ENCODE measurements around the gene PLPP1. TPM values are rescaled to one million over a fixed set of nuclear protein-coding genes. Genes with fewer than 3 reads are reported as not detected.

The PLPP1 gene
- 27.3 TPM for polyA plus RNA-seq (2013, experiment 1 of 2)
- polyA plus RNA-seq (2013, experiment 2 of 2), result 28.5 TPM

GRCh38 chr5:55534436-55535198 is at the start of gene PLPP1:
TSS of gene PLPP1 (minus strand) at chr5:55534964. CDS start at chr5:55534629, 335 bp downstream.
- H3K4me1 ChIP-seq (ENCODE audit: insufficient read depth, low read length), result peaks cover 47% of the 10 kb centered on the region
- no peaks in the 10 kb centered on the region for H3K27me3 ChIP-seq (ENCODE audit: insufficient read depth, low read length)
- H3K36me3 ChIP-seq (ENCODE audit: insufficient read depth, low read length), result 0 out of 2 replicates have a peak, but pooled peaks cover 4% of the 10 kb centered on the region
- WGBS, result under 1% methylated on average over 91 of the region's 91 CpGs
- H3K9me3 ChIP-seq (ENCODE audit: insufficient read depth, low read depth, low read length), result no peaks in the 10 kb centered on the region
- H3K9ac ChIP-seq (ENCODE audit: low read depth, low read length), result peak within 1 kb of the TSS; percentile 78
- H3K4me3 ChIP-seq (ENCODE audit: low read length), result peak within 1 kb of the TSS; percentile 67
- peak within 1 kb of the TSS; percentile 86 for H3K27ac ChIP-seq (ENCODE audit: low read depth, low read length)

GRCh38 chr5:55583578-55583977 is 48.8 kb upstream of the PLPP1 start:
- WGBS, result 93% methylated on average over 9 of the region's 9 CpGs
- H3K36me3 ChIP-seq (ENCODE audit: insufficient read depth, low read length), result no peaks in the 10 kb centered on the region
- H3K4me3 ChIP-seq (ENCODE audit: low read length), result no peak overlapping the region
- peaks cover 9% of the 10 kb centered on the region for H3K4me1 ChIP-seq (ENCODE audit: insufficient read depth, low read length)
- no peaks in the 10 kb centered on the region for H3K27me3 ChIP-seq (ENCODE audit: insufficient read depth, low read length)
- H3K9me3 ChIP-seq (ENCODE audit: insufficient read depth, low read depth, low read length), result no peaks in the 10 kb centered on the region
- H3K9ac ChIP-seq (ENCODE audit: low read depth, low read length), result no peak overlapping the region
- no peak overlapping the region for H3K27ac ChIP-seq (ENCODE audit: low read depth, low read length)

GRCh38 chr5:55582256-55582655 is 47.5 kb upstream of the PLPP1 start:
- Histone ChIP-seq H3K27me3 (ENCODE audit: insufficient read depth, low read length) (no peaks in the 10 kb centered on the region), H3K36me3 (ENCODE audit: insufficient read depth, low read length) (no peaks in the 10 kb centered on the region), H3K27ac (ENCODE audit: low read depth, low read length) (no peak overlapping the region), H3K4me3 (ENCODE audit: low read length) (no peak overlapping the region), H3K9ac (ENCODE audit: low read depth, low read length) (no peak overlapping the region), H3K4me1 (ENCODE audit: insufficient read depth, low read length) (peaks cover 13% of the 10 kb centered on the region), H3K9me3 (ENCODE audit: insufficient read depth, low read depth, low read length) (no peaks in the 10 kb centered on the region)
- WGBS, result 89% methylated on average over 2 of the region's 2 CpGs

- Histone ChIP-seq H3K4me1 (ENCODE audit: insufficient read depth, low read length) (peaks cover 17% of the 10 kb centered on the region), H3K27me3 (ENCODE audit: insufficient read depth, low read length) (no peaks in the 10 kb centered on the region), H3K27ac (ENCODE audit: low read depth, low read length) (no peak overlapping the region), H3K4me3 (ENCODE audit: low read length) (no peak overlapping the region), H3K36me3 (ENCODE audit: insufficient read depth, low read length) (no peaks in the 10 kb centered on the region), H3K9ac (ENCODE audit: low read depth, low read length) (no peak overlapping the region), H3K9me3 (ENCODE audit: insufficient read depth, low read depth, low read length) (no peaks in the 10 kb centered on the region)
- WGBS, result 95% methylated on average over 6 of the region's 6 CpGs
Observed at GRCh38 chr5:55580042-55580441, 45.3 kb upstream of the PLPP1 start.

- H3K36me3 ChIP-seq (ENCODE audit: insufficient read depth, low read length), result no peaks in the 10 kb centered on the region
- no peak overlapping the region for H3K9ac ChIP-seq (ENCODE audit: low read depth, low read length)
- H3K4me3 ChIP-seq (ENCODE audit: low read length), result no peak overlapping the region
- peaks cover 17% of the 10 kb centered on the region for H3K4me1 ChIP-seq (ENCODE audit: insufficient read depth, low read length)
- no peaks in the 10 kb centered on the region for H3K9me3 ChIP-seq (ENCODE audit: insufficient read depth, low read depth, low read length)
- H3K27me3 ChIP-seq (ENCODE audit: insufficient read depth, low read length), result no peaks in the 10 kb centered on the region
- no peak overlapping the region for H3K27ac ChIP-seq (ENCODE audit: low read depth, low read length)
Observed at GRCh38 chr5:55578771-55579170, 44.0 kb upstream of the PLPP1 start.

GRCh38 chr5:55577353-55578060 is 42.7 kb upstream of the PLPP1 start:
- 87% methylated on average over 6 of the region's 6 CpGs for WGBS
- H3K36me3 ChIP-seq (ENCODE audit: insufficient read depth, low read length), result no peaks in the 10 kb centered on the region
- no peak overlapping the region for H3K4me3 ChIP-seq (ENCODE audit: low read length)
- H3K27ac ChIP-seq (ENCODE audit: low read depth, low read length), result peak overlapping the region; percentile 4; the same call in 1 of the 2 replicates
- H3K27me3 ChIP-seq (ENCODE audit: insufficient read depth, low read length), result no peaks in the 10 kb centered on the region
- H3K9me3 ChIP-seq (ENCODE audit: insufficient read depth, low read depth, low read length), result no peaks in the 10 kb centered on the region
- no peak overlapping the region for H3K9ac ChIP-seq (ENCODE audit: low read depth, low read length)
- peaks cover 17% of the 10 kb centered on the region for H3K4me1 ChIP-seq (ENCODE audit: insufficient read depth, low read length)

- H3K27ac ChIP-seq (ENCODE audit: low read depth, low read length), result no peak overlapping the region
- H3K9ac ChIP-seq (ENCODE audit: low read depth, low read length), result no peak overlapping the region
- H3K9me3 ChIP-seq (ENCODE audit: insufficient read depth, low read depth, low read length), result no peaks in the 10 kb centered on the region
- no peaks in the 10 kb centered on the region for H3K27me3 ChIP-seq (ENCODE audit: insufficient read depth, low read length)
- no peaks in the 10 kb centered on the region for H3K36me3 ChIP-seq (ENCODE audit: insufficient read depth, low read length)
- H3K4me1 ChIP-seq (ENCODE audit: insufficient read depth, low read length), result peaks cover 20% of the 10 kb centered on the region
- no peak overlapping the region for H3K4me3 ChIP-seq (ENCODE audit: low read length)
- WGBS, result 92% methylated on average over 2 of the region's 2 CpGs
Observed at GRCh38 chr5:55576661-55577060, 41.9 kb upstream of the PLPP1 start.

GRCh38 chr5:55575815-55576583 is 41.2 kb upstream of the PLPP1 start:
- H3K4me3 ChIP-seq (ENCODE audit: low read length), result no peak overlapping the region
- peaks cover 21% of the 10 kb centered on the region for H3K4me1 ChIP-seq (ENCODE audit: insufficient read depth, low read length)
- 89% methylated on average over 8 of the region's 8 CpGs for WGBS
- no peaks in the 10 kb centered on the region for H3K36me3 ChIP-seq (ENCODE audit: insufficient read depth, low read length)
- H3K9ac ChIP-seq (ENCODE audit: low read depth, low read length), result no peak overlapping the region
- peak overlapping the region; percentile 42; the same call in 1 of the 2 replicates for H3K27ac ChIP-seq (ENCODE audit: low read depth, low read length)
- H3K27me3 ChIP-seq (ENCODE audit: insufficient read depth, low read length), result no peaks in the 10 kb centered on the region
- H3K9me3 ChIP-seq (ENCODE audit: insufficient read depth, low read depth, low read length), result no peaks in the 10 kb centered on the region

GRCh38 chr5:55572600-55572999 is 37.8 kb upstream of the PLPP1 start:
- H3K4me3 ChIP-seq (ENCODE audit: low read length), result no peak overlapping the region
- no peaks in the 10 kb centered on the region for H3K27me3 ChIP-seq (ENCODE audit: insufficient read depth, low read length)
- peak overlapping the region; percentile 99; the same call in 1 of the 2 replicates for H3K27ac ChIP-seq (ENCODE audit: low read depth, low read length)
- peaks cover 41% of the 10 kb centered on the region for H3K4me1 ChIP-seq (ENCODE audit: insufficient read depth, low read length)
- 97% methylated on average over 4 of the region's 4 CpGs for WGBS
- peak overlapping the region; percentile 49; the same call in 1 of the 2 replicates for H3K9ac ChIP-seq (ENCODE audit: low read depth, low read length)
- no peaks in the 10 kb centered on the region for H3K36me3 ChIP-seq (ENCODE audit: insufficient read depth, low read length)
- no peaks in the 10 kb centered on the region for H3K9me3 ChIP-seq (ENCODE audit: insufficient read depth, low read depth, low read length)

GRCh38 chr5:55572020-55572419 is 37.3 kb upstream of the PLPP1 start:
- no peak overlapping the region for H3K4me3 ChIP-seq (ENCODE audit: low read length)
- H3K27ac ChIP-seq (ENCODE audit: low read depth, low read length), result peak overlapping the region; percentile 99
- peaks cover 37% of the 10 kb centered on the region for H3K4me1 ChIP-seq (ENCODE audit: insufficient read depth, low read length)
- no peaks in the 10 kb centered on the region for H3K36me3 ChIP-seq (ENCODE audit: insufficient read depth, low read length)
- H3K9ac ChIP-seq (ENCODE audit: low read depth, low read length), result peak overlapping the region; percentile 49
- H3K9me3 ChIP-seq (ENCODE audit: insufficient read depth, low read depth, low read length), result no peaks in the 10 kb centered on the region
- no peaks in the 10 kb centered on the region for H3K27me3 ChIP-seq (ENCODE audit: insufficient read depth, low read length)

- H3K4me3 ChIP-seq (ENCODE audit: low read length), result no peak overlapping the region
- H3K9ac ChIP-seq (ENCODE audit: low read depth, low read length), result peak overlapping the region; percentile 57
- H3K36me3 ChIP-seq (ENCODE audit: insufficient read depth, low read length), result no peaks in the 10 kb centered on the region
- WGBS, result 87% methylated on average over 4 of the region's 4 CpGs
- H3K9me3 ChIP-seq (ENCODE audit: insufficient read depth, low read depth, low read length), result no peaks in the 10 kb centered on the region
- H3K4me1 ChIP-seq (ENCODE audit: insufficient read depth, low read length), result peaks cover 34% of the 10 kb centered on the region
- peak overlapping the region; percentile 100 for H3K27ac ChIP-seq (ENCODE audit: low read depth, low read length)
- H3K27me3 ChIP-seq (ENCODE audit: insufficient read depth, low read length), result no peaks in the 10 kb centered on the region
Observed at GRCh38 chr5:55570570-55570969, 35.8 kb upstream of the PLPP1 start.

Measured in HUES64 (cell line).